Measurements from ENCODE around the gene ARHGAP18. TPM values are rescaled to one million over a fixed set of nuclear protein-coding genes. Genes with fewer than 3 reads are reported as not detected.
A peak's percentile ranks its signal among the peaks of the same experiment; 100 is the strongest.

The ARHGAP18 gene, protein sequence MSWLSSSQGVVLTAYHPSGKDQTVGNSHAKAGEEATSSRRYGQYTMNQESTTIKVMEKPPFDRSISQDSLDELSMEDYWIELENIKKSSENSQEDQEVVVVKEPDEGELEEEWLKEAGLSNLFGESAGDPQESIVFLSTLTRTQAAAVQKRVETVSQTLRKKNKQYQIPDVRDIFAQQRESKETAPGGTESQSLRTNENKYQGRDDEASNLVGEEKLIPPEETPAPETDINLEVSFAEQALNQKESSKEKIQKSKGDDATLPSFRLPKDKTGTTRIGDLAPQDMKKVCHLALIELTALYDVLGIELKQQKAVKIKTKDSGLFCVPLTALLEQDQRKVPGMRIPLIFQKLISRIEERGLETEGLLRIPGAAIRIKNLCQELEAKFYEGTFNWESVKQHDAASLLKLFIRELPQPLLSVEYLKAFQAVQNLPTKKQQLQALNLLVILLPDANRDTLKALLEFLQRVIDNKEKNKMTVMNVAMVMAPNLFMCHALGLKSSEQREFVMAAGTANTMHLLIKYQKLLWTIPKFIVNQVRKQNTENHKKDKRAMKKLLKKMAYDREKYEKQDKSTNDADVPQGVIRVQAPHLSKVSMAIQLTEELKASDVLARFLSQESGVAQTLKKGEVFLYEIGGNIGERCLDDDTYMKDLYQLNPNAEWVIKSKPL
- polyA plus RNA-seq (2013, experiment 1 of 2; ENCODE audit: insufficient read length) = 5.2 TPM
- polyA plus RNA-seq (2013, experiment 2 of 2; ENCODE audit: insufficient read length) = 6.2 TPM

DNA sequence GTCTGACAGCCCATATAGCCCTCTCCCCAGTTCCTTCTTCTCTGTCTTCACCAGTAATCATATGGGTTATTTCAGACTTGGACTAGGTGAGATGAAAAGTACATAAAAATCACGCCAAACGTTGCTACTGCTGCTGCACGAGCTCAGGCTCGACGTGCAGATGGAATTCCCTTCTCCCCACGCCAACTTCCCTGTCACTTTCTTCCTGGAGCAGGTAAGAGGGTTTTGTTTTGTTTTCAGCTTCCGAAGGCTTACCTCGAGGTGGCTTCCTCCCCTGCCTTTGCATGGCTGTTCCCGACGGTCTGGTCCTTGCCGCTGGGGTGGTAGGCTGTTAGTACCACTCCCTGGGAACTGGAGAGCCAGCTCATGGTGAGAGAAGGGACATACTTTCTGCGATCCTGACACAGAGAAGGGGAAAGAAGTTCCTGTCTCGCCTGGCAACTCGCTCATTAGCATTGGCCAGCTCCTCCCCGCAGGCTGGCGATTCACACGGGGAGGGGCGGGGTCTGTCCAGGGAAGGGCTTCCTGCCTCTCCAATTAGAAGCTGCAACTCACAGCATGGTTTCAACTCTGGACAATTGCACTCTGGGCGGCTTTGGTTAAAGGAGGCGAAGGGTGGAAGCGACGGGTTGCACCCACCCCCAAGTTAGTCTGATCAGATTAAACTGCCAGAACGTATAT, at the start of gene ARHGAP18:
TSS of gene ARHGAP18 (minus strand) at position 409 of the 681 bp plus-strand sequence. CDS start at position 368, 41 bp downstream.
- DNase-seq = peak; percentile 85

DNA sequence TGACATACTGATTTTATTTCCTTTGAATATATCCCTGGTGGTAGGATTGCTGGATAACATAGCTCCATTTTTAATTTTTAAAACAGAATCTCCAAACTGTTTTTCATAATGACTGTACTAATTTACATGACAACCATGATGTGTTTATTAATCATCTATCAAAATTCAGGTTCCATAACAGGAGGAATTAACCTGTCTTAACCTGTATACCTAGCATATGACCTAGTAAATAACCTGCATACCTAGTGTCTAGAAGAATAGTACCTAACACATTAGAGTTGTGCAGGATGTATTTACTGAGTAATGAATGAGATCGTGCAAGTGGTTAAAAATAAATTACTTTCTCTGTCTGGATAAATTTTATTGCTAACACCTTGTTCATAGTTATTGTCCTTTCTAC, 45.8 kb upstream of the ARHGAP18 start:
- no peak for DNase-seq

DNA sequence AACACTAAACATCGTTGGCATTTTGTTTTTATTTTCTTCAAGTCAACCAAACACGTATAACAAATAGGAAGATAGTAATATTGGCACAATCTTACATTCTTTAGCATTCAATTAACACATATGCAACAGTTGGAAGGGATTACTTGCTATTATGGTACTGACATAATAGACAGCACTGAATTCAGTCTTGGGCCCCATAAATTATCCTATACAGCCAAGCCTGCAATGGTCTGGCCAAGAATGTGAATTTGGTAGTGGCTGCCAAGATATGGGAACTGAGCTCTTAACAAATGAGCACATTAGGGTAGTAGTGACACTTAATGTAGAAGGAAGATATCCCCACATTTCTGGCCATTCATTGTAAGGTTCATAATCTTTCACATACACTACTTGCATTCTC, 44.8 kb upstream of the ARHGAP18 start:
- DNase-seq = peak; percentile 82

DNA sequence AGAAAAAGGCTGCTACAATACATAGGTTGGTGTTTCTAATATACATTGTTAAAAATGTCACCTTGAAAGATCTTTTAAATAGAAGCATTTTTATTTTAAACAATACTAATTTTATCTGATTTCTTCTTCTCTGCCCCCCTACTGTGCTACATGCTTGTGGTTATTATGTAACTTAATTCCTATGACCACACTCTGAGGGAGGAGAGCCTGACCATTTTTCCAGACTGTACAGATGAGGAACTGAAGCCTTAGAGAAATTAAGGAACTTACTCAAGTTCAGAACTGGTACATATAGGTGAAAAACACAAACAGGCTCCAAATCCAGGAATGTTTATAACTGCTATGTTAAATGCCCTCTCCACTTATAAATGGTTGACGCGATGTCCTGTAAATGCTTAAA, 43.4 kb upstream of the ARHGAP18 start:
- DNase-seq = peak; percentile 69

DNA sequence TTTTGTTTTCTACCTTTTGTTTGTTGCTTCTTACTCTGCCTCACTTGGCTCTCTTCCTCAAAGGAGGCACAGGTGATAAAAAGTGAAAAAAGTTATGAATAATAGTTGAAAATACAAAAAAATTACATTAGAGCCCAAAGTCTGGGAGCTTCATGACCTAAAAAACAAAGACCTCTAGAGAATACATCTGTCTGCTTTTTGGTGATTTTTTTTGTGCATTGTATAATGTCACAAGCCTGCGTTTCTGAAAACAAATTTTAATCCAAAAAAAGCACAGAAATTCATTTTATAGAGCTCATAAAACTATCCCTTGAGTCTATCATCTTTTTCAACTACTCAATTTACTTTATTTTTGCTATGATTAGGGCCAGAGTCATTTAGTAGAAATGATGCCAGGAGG, 41.4 kb upstream of the ARHGAP18 start:
- DNase-seq = no peak

DNA sequence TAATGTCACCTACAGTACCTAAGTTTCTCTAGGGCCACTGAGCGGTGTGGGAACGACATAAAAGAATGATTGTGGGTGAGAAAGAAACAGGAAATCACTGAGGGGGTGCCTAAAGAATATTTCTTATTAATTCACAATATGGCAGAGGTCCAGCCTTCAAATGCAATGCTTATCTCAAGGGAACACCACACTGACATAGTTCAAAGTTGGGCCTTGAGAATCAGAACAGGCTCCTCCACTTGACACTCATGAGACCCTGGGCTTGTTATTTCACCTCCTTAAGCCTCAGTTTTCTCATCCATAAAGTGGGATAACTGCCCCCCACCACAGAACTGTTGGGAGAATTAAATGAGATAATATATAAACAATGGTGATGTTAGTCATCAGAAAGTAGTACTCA, 40.4 kb upstream of the ARHGAP18 start:
- no peak for DNase-seq

DNA sequence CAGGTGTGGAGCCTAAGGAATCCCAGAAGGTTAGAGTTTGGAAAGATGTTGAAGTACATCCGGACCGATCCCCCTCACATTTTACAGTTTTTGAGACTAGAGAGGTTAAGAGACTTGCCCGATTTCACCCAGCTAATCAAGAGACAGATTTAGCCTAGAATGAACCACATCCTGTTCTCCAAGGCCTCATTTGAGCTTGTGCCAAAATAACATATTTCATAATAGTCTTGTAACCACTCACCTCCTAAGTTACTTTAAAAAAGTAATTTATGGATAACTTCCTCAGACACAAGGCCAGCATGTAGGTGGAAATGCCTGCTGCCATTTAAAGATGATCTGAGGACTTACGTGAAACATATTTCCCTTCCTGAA, 39.8 kb upstream of the ARHGAP18 start:
- DNase-seq = peak; percentile 86

DNA sequence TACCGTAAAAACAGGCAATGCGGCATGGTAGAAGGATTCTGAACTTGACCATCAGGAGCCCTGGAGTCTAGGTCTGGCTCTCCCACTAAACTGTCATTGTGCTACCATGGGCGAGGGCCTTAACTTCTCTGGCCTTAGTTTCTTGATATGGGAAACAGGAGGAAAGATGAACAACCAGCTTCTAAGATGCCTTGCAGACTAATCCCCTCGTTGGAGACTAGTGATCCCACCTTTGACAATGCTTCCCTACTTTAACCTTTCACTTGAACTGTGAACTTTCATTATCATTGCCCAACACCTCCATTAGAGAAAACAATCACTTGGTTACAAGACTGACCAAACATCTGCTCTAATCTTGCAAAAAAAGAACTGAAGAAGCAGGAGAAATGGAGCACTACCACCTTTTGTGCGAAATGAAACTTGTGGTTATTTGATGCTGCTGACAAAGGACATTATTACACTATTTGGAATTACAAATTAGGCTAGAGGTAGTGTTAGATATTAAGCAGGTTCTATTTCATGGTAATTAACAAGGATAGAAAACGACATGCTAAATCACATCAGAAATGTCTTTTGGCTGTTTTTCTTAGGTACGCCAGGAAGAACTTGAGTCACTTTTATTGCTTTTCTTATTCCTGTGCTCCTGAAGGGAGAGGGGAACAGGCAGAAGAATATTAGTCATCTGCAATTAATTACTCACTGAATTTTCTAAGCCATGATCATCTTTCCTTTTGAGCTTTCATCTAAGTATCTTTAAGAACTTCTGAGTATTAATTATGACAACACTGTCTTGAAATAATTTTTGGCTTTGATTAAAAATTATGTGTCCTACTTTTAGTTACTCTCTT, 39.1 kb upstream of the ARHGAP18 start:
- peak; percentile 72 for DNase-seq

DNA sequence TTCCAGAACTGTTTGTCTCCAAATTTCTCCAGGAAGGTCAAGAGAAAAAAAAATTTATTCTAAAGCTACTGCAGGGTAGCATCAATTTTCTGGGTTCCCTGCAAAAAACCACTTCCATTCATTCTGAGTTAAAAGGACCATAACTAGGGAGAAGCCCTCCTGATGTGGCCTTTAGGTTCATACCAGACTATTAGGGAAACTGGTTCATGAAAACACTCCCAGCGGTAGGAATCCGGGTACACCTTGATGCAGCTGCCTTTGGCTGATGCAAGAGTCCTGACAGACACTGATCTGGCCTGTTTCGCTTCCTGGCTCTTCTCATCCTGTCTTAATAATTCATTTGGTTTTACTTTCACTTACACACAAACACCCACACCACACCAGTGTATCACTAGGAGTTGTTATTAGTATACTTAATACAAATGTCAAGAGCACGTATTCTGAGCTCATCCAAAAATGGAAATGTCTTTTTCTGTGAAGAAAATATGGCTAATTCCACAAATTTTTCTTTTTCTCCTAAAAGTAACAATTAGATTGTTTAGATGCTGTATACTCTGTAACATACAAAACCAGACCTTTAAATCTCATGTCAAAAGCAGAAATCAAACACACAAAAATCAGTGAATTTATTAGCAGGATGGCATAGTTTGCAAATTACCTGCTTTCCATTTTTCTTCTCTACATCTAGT, 38.4 kb upstream of the ARHGAP18 start:
- peak; percentile 77 for DNase-seq

DNA sequence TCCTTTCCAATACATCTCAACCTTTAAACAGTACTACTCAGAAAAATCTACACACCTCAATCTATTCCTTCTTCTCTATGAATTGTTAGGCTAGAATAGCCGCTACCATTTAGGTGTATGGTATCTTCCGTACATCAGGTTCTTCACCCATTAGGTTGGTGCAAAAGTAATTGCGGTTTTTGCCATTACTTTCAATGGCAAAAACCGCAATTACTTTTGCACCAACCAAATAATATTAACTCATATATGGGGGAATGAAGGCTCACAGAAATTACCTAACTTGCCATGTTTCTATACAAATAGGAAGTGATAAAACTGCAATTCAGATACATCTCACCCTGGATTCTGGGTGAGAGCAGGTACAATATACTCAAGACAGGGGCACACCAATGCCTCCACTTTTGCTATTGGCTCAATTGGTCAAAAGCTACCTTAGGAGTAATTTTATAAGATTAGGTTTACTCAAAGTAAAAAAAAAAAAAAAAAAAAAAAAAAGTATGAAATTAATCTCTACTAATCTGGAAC, 37.7 kb upstream of the ARHGAP18 start:
- no peak for DNase-seq

DNA sequence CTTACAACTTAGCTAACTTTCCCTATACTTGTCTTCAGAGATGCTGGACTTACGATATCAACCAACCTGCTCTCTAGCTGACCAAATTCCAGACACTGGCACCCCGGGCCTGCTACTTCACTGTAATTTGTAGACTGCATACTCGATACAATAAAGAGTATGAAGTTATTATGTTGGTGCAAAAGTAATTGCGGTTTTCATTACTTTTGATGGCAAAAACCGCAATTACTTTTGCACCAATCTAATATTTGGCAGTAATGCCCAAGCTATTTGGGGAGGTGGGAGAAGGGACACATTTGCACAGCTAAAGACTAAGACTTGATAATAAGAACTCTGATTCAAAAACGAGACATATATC, 34.9 kb upstream of the ARHGAP18 start:
- no peak for DNase-seq

DNA sequence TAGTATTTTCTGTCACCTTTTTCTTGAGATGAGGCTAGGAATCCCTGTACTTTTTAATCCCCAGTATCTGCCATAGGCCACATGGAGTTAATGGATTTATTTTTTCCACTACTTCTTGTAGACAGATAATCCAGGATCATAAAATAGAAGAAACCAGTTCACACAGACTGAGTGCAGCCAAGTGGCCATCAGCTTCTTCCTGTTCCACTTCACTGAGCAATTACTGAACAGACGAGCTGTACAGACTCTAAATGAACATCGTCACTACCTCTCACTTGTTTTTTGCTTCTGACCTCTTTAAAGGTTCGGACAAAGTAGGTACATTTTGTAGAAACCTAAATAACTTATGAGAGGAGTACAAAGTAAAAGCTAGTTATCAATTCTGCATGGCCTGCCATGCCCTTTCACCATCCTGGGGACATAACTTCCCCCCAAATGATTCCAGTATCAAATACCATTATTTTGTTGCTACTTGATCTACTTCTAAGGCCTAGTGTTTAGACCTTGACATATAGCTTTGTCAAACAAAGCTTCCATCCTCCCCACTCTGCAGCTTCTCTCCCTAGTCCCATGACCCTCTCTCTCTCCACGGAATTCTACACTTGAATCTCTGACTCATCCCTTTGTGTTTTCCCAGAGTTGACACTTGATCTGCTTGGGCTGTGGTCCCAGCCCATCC, 34.4 kb upstream of the ARHGAP18 start:
- peak; percentile 82 for DNase-seq

DNA sequence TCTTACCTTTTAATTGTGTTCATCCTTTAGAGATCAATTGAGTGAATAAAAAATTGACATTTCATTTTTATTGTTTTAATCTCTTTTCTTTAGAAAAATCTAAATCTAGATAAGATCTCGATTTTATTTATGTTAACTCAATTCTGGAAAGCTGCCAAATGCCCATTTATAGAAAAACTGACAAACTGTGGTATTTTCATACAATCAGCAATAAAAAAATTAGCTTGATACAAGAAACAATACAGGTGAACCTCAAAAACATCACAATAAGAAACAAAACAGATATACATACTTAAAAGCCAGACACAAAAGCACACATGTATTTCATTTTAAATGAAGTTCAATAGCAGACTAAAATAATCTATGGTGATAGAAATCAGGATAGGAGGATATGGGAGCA, 30.0 kb upstream of the ARHGAP18 start:
- DNase-seq = no peak

DNA sequence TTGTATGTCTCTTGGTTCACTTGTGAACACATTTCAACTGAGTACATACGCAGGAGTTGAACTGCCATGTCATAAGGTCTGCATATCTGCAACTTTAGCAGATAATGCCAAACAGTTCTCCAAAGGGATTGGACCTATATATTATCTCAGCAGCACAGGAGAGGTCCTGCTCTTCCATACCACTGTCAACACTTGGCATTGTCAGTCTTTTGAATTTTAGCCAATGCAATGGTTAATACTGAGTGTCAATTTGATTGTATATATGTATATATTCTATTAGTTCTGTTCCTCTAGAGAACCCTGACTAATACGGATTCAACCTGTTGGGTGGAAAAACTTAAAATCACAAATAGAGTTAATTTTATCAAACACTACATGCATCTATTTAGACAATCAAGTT, 26.1 kb upstream of the ARHGAP18 start:
- DNase-seq = no peak

DNA sequence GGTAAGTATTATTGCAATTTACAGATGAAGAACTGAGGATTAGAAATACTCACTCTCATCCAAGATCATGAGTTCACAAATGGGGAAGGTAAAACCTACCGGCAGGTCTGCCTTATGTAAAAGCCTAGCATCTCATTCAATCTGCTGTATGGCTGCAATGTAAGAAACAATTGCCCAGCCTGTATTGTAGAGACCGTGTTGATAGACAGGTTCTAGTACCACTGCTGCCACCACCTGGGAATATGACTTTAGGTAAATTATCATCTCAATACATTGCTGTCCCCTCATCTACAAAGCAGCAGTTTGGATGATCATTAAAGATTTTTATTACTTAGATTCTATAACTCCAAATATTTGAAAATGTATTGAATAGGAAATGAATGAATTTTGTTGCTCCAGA, 23.3 kb upstream of the ARHGAP18 start:
- DNase-seq = no peak

DNA sequence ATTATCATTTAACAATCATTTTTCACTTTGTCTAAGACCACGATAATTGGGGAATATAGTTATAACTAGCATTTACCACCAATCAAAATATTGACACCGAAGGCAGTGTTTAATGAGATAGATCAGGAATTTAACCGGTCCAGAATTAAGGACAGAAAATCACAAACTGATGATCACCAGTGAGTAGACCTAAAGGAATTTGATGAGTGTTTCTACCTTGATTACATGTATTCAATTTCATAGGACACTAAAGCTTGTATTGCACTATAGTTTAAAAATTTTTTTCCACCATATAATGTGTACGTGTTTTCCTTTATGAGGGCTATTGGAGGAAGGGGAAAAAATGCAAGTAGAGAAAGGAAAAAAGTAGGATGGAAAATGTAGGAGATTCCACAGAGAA, 22.6 kb upstream of the ARHGAP18 start:
- DNase-seq = no peak

DNA sequence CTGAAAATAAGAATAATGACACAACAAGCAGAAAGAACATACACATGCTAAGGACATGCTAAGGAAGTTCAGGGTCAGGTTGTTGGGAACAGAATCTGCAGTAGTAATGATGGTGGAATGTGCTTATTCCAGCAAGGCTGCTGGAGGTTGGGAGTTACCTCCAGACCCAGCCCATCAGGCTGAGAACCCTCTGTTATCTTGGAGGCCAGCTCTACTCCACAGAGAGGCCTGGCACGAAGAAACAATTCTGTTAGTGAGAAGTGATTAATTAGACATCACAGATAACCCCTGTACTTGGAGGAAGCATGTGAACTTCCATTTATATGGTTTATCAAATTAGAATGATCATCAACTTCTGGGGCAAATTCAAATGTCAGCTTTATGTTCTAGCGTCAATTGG, 22.1 kb upstream of the ARHGAP18 start:
- no peak for DNase-seq

DNA sequence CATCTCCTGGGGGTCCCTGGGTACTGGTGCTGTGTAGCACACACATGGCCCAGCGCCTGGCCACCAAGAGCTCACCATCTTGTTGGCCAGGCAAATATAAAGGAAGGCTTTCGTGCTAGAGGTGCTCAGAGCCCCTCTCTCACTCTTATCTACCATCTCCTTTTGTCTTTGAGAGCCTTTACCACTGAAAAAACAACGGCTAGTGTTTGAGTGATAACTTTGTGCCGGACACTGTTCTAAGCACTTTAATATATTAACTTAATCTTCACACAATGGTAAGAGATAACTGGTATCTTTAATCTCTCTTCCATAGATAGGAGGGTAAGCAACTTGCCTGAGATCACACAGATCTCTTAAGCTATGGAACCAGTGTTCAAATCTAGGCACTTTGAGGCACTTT, 21.5 kb upstream of the ARHGAP18 start:
- DNase-seq = no peak

DNA sequence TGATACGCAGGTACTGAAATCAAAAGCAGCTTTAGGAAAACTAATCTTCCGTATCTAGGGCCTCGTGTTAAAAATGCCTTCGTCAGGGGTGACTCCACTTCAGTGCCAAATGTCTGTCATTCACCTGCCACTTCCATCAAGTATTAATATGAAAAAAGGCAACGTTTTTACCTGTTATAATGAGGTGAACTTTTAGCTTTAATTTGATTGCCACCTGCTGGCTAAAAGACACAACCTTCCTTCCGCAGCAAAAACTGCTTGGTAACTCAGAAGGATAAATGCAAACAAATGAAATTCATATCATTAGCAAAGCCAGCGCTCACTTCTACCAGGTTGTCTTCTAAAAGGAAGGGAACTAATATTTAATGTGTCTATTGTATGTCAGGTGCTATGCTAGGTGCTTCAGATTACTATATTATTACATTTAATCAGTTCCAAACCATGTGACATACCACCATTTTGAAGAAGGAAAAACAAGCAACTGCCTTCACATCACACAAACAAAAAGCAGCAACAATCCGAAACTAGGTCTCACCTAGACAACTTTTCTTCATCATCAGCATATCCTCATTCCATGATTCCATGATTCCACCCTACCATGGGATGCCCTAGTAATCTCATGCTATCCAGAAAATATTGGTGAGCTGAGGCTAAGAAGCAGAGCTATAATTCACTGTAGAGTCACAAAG, 20.6 kb upstream of the ARHGAP18 start:
- DNase-seq = no peak

DNA sequence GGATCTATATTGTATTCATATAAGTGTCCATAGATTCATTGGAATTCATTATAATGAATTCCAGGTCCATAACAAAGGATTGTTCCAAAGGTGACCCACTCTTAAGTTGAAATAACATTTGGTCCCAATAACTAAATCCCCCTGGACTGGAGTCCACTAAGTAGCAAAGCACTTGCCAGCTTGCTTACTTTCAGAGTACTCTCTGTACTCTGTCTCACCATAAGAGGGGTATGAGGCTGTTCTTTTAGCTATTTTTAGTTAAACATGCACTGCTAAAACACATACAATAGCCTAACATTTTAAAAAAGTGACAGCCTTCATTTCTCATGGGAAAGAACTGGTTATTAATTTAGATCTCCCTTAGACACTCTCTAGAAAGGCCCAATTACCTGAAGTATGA, 16.7 kb upstream of the ARHGAP18 start:
- no peak for DNase-seq

DNA sequence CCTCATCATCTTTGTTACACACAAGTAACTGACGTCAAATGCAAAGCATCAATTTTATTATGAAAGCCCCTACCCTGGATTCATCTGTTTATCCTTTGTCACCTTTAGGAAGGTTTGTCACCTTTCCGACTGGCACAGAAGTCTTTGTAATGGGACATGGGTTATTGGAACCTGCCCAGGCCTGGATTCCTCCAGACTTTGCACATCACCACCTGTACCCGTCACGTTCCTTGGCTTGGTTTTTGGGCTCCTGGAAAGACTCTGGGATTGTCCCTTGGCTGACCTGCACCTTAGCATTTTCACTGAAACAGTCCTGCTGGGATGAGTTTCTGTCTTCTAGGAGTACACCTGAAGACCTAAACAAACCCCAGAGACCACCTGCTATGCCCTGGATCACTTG, 15.4 kb upstream of the ARHGAP18 start:
- DNase-seq = no peak
